ENCODE measurements around the gene KCNJ6.

The KCNJ6 gene

GRCh38 chr21:37601915-37602314, 314.3 kb downstream of the KCNJ6 start:
- no peaks in the 10 kb centered on the region for H3K36me3 ChIP-seq (ENCODE audit: insufficient read depth, low read length)
- H3K27me3 ChIP-seq (ENCODE audit: insufficient read depth, low read length): no peaks in the 10 kb centered on the region; the same call in 1 of the 2 replicates
- H3K9me3 ChIP-seq (ENCODE audit: low read length): no peaks in the 10 kb centered on the region
- no peaks in the 10 kb centered on the region for H3K4me1 ChIP-seq (ENCODE audit: insufficient read depth, low read length, severe bottlenecking)
- H3K9me2 ChIP-seq (ENCODE audit: low read depth, low read length): no peaks in the 10 kb centered on the region
- H3K79me2 ChIP-seq (ENCODE audit: insufficient read depth, low read length): no peaks in the 10 kb centered on the region
- H3K9ac ChIP-seq (ENCODE audit: low read length): no peak overlapping the region
- TF ChIP-seq EZH2 (IDR thresholded peaks at IDR 0.05; ENCODE audit: borderline replicate concordance, low read length): no peak
- no peak for TF ChIP-seq CTCF (IDR thresholded peaks at IDR 0.05; ENCODE audit: low read length)
- no peaks in the 10 kb centered on the region for H4K20me1 ChIP-seq (ENCODE audit: insufficient read depth, low read length)
- no peaks in the 10 kb centered on the region for H3F3A ChIP-seq (ENCODE audit: insufficient read depth, low read length)
- no peak overlapping the region for H3K4me3 ChIP-seq (ENCODE audit: low read depth, low read length, poor library complexity, severe bottlenecking)
- no peak overlapping the region for H2AFZ ChIP-seq (ENCODE audit: low read length)
- no peak overlapping the region for H3K27ac ChIP-seq (ENCODE audit: low read depth, low read length, poor library complexity, severe bottlenecking)
- no peak overlapping the region for H3K4me2 ChIP-seq (ENCODE audit: low read length)

GRCh38 chr21:37601027-37601426, 315.2 kb downstream of the KCNJ6 start:
- H3K4me2 ChIP-seq (ENCODE audit: low read length): no peak overlapping the region
- no peak overlapping the region for H3K27ac ChIP-seq (ENCODE audit: low read depth, low read length, poor library complexity, severe bottlenecking)
- H3K9me2 ChIP-seq (ENCODE audit: low read depth, low read length): no peaks in the 10 kb centered on the region
- no peaks in the 10 kb centered on the region for H3K9me3 ChIP-seq (ENCODE audit: low read length)
- no peak overlapping the region for H2AFZ ChIP-seq (ENCODE audit: low read length)
- no peaks in the 10 kb centered on the region for H3K36me3 ChIP-seq (ENCODE audit: insufficient read depth, low read length)
- no peak for TF ChIP-seq CTCF (IDR thresholded peaks at IDR 0.05; ENCODE audit: low read length)
- no peak for TF ChIP-seq EZH2 (IDR thresholded peaks at IDR 0.05; ENCODE audit: borderline replicate concordance, low read length)
- H4K20me1 ChIP-seq (ENCODE audit: insufficient read depth, low read length): no peaks in the 10 kb centered on the region
- H3K4me1 ChIP-seq (ENCODE audit: insufficient read depth, low read length, severe bottlenecking): no peaks in the 10 kb centered on the region
- no peaks in the 10 kb centered on the region for H3F3A ChIP-seq (ENCODE audit: insufficient read depth, low read length)
- no peak overlapping the region for H3K9ac ChIP-seq (ENCODE audit: low read length)
- H3K4me3 ChIP-seq (ENCODE audit: low read depth, low read length, poor library complexity, severe bottlenecking): no peak overlapping the region
- H3K27me3 ChIP-seq (ENCODE audit: insufficient read depth, low read length): no peaks in the 10 kb centered on the region; the same call in 1 of the 2 replicates
- no peaks in the 10 kb centered on the region for H3K79me2 ChIP-seq (ENCODE audit: insufficient read depth, low read length)

GRCh38 chr21:37595944-37596343, 320.3 kb downstream of the KCNJ6 start:
- H3K9ac ChIP-seq (ENCODE audit: low read length): no peak overlapping the region
- TF ChIP-seq CTCF (IDR thresholded peaks at IDR 0.05; ENCODE audit: low read length) (no peak), EZH2 (IDR thresholded peaks at IDR 0.05; ENCODE audit: borderline replicate concordance, low read length) (no peak)
- H3K4me3 ChIP-seq (ENCODE audit: low read depth, low read length, poor library complexity, severe bottlenecking): no peak overlapping the region
- no peaks in the 10 kb centered on the region for H3K79me2 ChIP-seq (ENCODE audit: insufficient read depth, low read length)
- no peak overlapping the region for H3K27ac ChIP-seq (ENCODE audit: low read depth, low read length, poor library complexity, severe bottlenecking)
- H3K27me3 ChIP-seq (ENCODE audit: insufficient read depth, low read length): peaks cover 5% of the 10 kb centered on the region; the same call in 1 of the 2 replicates
- H3K4me2 ChIP-seq (ENCODE audit: low read length): no peak overlapping the region
- no peak overlapping the region for H2AFZ ChIP-seq (ENCODE audit: low read length)
- H3F3A ChIP-seq (ENCODE audit: insufficient read depth, low read length): no peaks in the 10 kb centered on the region
- no peaks in the 10 kb centered on the region for H3K36me3 ChIP-seq (ENCODE audit: insufficient read depth, low read length)
- H3K9me3 ChIP-seq (ENCODE audit: low read length): no peaks in the 10 kb centered on the region
- no peaks in the 10 kb centered on the region for H3K4me1 ChIP-seq (ENCODE audit: insufficient read depth, low read length, severe bottlenecking)
- no peaks in the 10 kb centered on the region for H3K9me2 ChIP-seq (ENCODE audit: low read depth, low read length)
- no peaks in the 10 kb centered on the region for H4K20me1 ChIP-seq (ENCODE audit: insufficient read depth, low read length)
